Suppressor macrophage treated with lipopolysaccharide for 4 hours (primary cell): Measurements from ENCODE around the gene ICOS.
"Not testable (repeated sequence)": the region's sequence is repeated elsewhere in the genome, so short reads cannot be mapped to it uniquely, and the experiment has no call there.

Experiments
- DNase-seq: peaks from one replicate; pipeline ENCODE4 v3.0.0-alpha.2; 2020

ICOS gene

DNA sequence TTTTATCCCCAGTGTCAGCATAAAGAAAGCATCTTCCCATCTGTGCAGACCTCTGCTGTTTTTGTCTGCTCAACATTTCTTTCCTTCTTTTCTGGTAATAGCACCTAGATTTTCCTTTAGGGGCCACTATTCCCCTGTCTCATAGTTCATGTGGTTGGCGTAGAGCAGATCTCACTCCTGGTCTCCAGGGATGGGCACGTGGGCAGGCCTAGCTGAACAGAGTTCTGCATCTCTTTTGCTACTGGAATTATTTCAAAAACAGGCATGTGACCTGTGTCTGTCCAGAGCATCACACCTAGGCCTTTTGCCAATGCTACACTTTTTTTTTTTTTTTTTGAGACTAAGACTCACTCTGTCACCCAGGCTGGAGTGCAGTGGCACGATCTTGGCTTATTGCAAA, 17.7 kb upstream of the ICOS start:
- DNase-seq, result no peak

DNA sequence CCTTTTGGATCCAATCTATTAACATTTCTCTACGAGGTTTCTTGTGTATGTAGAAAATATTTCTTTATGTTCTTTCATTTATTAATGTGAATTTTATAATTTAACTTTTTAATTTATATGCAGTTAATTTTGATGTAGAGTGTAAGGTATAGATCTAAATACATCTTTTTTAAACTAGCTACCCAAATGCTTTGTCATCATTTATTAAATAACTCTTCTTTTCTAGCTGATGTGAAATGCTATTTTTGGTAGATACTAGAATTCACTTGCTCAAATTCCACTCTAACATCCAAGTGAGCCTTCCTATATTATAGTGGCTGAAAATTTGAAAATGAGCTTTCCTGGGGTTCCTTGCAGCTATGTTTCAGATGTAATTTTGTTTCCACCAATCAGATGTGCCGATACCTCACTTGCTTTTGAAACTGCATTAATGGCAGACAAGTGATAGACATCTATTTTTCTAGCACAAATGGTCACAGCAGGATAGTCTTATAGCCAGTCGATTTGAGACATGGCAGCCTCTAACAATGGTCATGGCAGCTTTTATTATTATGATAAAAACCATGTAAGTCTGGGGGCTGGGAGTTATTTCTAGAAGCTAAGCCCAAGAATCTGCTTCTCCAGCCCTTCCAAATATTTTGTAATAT, 10.9 kb upstream of the ICOS start:
- DNase-seq, result no peak

DNA sequence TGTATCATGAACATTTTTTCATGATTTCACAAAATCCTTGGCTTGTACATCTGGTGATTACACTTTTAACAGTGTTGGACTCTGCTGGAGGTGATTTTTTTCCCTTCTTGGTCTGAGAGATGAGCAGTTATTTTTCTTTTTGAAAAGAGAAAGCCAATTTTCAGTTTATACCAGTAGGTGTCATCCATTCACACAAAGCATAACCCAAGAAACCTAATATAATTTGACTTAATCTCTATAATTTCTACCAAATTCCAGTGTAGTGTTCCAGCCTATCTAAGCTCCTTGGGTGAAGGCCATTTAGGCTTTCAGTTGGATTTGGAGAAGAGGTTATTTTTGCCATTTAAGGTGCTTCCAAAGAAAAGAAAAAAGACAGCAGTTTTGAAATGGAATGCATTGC, 7.7 kb upstream of the ICOS start:
- peak; percentile 23 for DNase-seq

DNA sequence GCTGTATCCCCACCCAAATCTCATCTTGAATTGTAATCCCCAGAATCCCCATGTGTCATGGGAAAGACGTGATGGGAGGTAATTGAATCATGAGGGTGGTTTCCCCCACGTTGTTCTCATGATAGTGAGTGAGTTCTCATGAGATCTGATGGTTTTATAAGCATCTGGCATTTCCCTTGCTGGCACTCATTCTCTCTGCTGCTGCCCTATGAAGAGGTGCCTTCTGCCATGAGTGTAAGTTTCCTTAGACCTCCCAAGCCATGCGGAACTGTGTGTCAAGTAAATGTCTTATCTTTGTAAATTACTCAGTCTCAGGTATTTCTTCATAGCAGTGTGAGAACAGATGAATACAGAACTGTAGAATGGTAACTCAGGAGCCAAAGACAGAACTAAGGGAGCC, 5.3 kb upstream of the ICOS start:
- DNase-seq, result not testable (repeated sequence)

DNA sequence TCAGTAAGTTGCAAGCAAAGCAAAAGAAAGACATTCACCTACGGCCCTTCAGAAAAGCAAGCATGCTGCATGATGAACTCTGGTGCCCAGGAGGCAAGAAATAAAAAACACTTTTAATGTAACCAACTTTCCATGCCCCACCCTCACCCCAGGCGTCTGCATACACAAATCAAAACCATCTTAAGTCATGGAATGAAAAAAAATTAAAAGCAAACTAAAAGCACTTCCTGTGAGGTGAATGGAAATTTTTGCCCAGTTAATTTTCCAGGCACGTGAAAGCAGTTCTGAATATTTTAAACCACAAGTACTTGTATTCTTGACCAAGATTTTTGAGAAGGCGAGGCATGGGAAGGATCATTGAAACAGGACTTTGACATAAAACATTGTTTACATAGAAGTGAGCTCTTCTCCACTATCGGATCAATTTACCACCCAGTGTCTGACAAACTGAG, 2.5 kb upstream of the ICOS start:
- no peak for DNase-seq

DNA sequence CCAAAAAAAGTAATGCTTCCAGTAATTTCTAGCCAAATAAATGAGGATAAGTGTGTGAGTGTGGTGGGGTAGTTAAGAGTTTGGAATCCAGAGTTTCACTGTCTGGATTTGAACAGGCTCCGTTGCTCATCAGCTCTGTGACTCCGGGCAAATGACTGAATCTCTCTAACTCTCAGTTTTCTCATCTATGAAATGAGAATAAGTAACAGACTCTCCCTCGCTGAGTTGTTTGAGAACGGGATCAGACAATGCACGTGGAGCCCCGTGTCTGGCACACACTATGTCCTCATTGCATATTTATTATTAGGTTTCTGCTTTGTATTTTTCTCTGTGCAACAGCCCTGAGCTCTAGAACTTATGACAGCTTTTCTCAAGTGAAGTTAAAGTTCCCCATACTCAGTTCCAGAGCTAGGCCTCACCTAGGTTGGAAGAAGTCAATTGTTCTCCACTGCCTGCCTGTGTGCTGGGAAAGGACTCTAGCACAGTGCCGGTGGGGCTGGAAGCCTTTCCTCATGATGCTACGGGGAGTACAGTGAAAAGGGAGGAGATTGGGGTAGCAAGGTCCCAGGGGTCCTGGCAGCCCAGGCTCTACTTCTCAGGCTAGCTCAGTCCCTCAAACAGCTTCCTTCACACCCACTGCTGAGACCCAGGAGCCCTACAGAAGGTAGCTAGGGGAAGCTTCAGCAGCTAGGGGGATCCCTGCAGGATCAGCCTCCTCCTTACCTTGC, 1.7 kb upstream of the ICOS start:
- no peak for DNase-seq

DNA sequence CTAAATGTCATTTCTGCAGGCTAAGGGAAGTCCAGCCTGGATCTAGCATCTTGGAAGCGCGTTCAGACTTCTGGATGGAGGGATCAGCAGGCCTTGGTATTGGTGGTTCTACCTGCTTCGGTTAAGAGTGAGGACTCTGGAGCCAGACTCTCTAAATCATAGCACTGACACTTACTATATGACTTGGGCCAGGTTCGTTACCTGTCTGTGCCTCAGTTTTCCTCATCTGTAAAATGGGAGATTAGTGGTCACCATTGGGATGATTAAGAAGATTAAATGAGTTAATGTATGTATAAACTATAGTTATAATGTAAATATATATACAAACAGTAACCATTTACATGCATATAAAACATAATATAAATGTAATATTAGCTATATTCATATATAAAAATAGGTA, 995 bp upstream of the ICOS start:
- no peak for DNase-seq

DNA sequence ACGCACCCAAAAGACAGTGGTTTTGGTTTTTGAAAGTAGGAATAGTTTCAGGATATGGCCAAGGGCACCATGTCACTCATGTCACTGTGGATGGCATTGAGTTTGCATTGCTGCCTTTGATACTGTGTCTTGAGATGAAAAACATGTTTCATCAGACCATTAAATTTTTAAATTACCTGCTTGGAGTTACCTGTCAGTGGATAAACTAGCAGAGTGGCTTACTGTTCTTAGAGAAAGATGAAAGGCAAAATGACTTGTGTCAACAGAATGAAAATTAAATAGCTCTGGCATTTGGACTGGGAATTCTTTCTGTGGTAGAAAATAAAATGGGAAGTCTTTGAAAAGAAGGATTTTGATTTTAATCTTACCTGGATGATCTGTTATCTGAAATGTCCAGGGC, 386 bp downstream of the ICOS start:
- no peak for DNase-seq

DNA sequence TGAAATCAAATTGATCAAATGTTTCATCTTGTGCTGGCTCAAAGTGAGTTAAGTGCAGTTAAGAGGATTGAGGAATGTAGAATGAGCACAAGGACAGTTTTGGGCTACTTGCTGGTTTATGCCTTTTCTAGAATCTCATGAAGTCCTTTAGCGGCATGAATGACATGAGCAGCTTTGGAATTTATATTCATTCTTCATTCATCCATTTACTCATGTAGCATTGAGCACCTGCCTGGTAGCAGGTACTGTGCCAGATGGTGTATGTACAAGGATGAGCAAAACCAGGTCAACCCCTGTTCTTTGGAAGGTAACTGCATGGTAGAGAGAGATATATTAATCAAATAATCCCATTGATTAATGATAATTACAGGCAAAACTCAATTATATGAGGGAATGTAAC, 1.2 kb downstream of the ICOS start:
- no peak for DNase-seq

DNA sequence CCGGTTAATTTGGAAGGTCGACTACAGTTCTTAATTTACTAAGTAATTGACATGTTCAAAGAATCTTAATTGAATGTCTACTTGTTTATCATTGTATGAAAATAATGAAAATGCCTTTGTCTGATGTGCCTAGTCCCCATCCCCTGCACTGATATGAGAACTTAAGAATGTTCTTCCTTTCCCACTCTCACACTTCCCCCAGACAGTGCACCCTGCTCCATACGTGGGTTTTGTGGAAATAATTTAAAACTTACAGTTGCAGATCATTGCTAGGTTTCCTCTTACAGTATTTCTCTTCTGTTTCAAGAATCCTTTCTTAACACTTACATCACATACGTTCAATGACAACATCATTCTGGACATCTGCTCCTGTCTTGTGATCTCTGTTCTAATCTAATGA, 3.5 kb downstream of the ICOS start:
- DNase-seq, result no peak

DNA sequence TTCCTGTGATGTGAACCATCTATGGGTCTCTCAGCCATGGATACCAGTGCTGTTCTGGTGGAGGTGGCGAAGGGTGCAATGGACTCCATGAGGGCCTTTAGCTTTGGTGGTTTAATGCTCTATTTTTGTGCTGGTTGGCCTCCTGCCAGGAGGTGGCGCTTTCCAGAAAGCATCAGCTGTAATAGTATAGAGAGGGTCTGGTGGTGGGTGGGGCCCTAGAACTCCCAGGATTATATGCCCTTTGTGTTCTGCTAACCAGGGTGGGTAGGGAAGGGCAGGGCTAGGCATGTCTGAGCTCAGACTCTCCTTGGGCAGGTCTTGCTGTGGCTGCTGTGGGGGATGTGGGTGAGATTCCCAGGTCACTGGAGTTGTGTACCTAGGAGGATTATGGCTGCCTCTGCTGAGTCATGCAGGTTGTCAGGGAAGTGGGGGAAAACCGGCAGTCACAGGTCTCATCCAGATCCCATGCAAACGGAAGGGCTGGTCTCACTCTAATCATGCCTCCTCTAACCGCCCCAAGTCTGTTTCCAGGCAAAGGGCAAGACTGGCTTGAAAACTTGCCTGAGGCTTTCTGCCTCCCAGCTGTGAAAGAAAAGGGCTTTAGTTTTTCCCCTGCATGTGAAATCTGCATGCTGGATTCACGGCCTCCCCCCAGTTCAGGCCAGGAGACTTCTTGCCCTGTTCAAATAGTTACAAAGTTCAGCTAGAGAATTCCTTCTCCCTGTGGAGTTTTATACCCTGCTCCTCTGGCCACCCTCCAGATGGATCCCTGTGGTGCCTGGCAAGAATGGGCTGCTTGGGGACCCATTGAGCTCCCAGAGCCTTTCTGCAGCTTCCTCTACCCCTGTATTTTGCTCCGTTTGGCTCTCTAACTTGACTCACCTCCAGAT, 7.2 kb downstream of the ICOS start:
- not testable (repeated sequence) for DNase-seq

DNA sequence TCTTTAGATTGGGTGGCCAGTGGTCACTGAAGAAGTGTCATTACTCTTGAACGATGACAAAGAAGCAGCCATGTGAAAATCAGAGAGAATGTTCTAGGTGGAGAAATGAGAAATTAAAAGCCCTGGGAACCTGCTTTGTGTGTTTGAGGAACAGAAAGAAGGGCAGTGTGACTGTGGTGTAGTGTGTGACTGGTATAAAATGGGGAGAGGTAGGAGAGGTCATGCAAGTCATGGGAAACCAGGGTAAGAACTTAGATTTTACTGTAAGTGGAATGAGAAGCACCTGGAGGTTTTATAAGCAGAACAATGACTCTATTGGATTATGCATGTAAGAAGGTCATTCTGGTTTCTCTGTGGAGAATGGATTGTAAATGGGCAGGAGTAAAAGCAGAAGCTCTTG, 12.2 kb downstream of the ICOS start:
- peak; percentile 3 for DNase-seq

DNA sequence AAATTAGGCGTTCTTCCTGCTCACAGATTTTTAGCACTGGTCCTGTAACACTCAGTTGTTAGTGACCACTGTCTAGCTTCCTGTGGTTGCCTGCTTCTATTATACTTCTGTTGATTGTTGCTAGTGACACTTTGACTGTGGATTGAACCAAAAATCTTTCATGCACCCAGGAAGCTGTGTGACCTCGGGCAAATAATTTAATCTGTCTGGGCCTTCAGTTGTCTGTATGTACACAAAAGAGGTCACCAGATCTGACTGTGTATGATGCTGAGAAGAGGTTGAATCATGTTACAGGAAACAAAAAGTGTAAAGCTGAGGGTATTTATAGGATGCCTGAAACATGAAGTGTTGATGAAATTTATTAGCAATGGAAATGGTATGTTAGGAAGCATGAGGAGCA, 12.7 kb downstream of the ICOS start:
- no peak for DNase-seq

DNA sequence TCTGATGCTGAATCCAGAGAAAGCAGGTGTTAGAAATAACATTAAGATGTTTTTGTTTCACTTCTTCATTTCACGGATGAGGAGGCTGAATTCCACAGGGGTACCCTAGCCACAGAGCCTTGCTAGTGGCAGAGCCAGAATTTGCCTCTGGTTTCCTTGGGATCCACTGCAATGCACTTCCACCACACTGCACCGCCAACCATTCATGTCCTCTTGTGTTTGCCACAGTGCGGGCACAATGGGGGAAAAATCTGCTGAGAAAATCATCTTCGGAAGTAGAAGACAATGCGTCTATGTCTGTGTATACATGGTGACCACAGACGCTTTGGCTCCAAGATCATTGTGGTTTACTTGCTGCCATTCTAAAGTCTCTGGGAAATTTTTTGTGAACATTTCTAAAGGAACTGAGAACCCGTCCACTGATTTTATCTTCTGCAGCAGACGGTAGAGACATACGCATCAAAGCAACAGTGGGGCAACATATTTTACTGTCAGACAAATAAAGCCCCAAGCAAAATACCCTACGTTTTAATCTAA, 14.9 kb downstream of the ICOS start:
- peak; percentile 2 for DNase-seq

DNA sequence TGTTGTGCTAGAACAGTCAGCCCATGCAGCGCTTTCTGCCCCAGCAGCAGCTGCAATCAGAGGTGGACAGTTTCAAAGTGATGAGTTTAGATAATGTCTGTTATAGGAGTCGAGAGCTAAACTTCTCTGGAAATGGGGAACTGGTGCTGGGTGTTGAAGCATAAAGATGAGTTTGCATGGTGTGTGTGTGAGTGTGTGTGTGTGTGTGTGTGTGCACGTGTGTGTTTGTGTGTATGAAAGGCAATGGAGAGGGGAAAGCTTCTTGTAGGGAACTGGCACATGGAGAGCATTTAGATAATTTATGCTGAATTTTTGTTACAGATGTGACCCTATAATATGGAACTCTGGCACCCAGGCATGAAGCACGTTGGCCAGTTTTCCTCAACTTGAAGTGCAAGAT, 22.7 kb downstream of the ICOS start:
- no peak for DNase-seq

DNA sequence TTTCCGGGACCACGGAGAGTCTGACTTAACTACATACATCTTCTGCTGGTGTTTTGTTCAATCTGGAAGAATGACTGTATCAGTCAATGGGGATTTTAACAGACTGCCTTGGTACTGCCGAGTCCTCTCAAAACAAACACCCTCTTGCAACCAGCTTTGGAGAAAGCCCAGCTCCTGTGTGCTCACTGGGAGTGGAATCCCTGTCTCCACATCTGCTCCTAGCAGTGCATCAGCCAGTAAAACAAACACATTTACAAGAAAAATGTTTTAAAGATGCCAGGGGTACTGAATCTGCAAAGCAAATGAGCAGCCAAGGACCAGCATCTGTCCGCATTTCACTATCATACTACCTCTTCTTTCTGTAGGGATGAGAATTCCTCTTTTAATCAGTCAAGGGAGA, 23.1 kb downstream of the ICOS start:
- no peak for DNase-seq

DNA sequence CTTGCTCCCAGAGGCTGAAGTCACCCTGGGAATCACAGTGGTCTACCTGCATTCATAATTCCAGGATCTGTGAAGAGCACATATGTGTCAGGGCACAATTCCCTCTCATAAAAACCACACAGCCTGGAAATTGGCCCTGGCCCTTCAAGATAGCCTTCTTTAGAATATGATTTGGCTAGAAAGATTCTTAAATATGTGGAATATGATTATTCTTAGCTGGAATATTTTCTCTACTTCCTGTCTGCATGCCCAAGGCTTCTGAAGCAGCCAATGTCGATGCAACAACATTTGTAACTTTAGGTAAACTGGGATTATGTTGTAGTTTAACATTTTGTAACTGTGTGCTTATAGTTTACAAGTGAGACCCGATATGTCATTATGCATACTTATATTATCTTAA, 24.2 kb downstream of the ICOS start:
- no peak for DNase-seq

DNA sequence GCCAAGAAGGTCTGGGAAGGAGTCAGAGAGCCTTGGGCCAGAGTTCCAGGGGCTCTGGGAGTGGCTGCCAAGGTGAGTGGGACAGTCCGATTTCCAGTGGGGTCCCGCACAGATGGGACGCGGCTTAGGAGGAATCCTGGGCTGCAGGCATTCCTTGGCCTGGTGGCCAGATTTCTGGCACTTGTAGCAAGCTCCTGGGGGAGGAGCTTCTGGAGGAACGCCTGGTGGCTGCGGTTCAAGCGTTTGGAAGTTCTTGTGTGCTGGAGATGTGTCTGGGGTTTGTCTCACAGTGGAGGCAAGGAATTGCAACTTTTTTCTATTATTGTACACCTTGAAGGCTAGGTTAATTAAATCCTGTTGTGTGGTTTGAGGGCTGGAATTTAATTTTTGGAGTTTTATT, 28.6 kb downstream of the ICOS start:
- DNase-seq, result not testable (repeated sequence)

DNA sequence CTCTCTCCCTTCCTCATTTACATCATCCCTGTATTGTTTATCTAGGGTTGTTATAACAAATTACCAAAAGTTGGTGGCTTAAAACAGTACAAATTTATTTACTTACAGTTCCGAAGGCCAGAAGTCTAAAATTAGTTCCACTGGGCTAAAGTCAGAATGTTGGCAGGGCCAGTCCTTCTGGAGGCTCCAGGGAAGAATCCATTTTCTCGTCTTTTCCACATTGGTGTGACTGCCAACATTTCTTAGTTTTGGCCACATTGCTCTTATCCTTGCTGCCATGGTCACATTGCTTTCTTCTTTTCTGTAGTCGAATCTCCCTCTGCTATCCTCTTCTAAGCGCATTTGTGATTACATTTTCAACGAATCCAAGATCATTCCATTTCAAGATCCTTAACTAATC, 34.7 kb downstream of the ICOS start:
- no peak for DNase-seq

DNA sequence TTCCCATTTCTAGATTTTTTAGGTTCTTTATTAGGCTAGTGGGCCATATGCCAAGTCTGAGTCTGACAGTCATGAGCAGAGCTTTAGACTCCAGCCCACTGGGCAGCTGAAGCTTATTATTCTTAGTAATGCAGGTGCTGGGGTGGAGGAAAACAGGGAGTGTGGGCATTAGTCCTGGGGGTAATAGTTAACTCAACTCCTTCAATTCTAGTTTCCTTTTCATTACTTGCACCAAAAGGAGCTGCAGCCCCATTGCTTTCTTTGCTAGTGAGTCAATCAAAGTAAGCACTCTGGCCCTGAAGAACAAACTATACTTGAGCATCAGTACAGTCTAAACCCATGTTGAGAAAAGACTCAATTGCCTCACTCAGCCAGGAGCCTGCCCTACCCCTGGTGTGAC, 35.5 kb downstream of the ICOS start:
- DNase-seq, result no peak

DNA sequence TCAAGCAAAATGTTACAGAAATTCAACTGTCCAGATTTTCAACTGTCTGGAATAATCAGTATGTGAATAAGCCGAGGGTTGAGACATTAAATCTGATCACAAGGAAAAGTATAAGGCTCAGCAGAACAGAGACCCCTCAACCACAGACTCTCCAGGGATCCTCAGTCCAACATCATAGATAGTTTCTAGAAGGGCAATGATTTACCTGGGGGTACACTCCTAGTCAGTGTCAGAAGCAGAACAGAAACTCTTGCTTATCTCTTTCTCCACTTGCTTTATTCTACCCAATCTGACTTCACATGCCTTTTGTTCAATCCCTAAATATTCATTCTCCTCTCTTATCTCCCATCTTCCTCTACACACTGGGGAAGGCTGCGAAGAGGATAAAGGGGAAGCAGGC, 36.4 kb downstream of the ICOS start:
- DNase-seq, result no peak

DNA sequence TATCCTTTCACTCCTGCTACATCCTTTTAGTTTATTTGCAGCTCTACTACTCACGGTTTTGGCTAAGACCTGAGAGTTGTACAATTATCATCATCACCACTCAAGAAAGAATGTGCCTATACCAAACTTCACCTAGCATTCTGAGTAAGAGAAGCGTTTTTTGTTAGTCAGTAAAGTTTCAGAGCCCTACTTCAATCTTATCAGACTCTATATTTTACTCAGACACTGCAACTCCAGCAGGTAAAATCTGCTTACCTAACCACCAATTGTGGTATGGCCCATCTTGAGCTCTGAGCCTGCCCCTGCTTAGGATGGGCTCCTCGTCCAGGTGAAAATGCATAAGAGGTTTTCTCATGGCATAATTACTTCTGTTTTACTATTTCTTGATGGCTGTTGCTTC, 37.1 kb downstream of the ICOS start:
- no peak for DNase-seq

DNA sequence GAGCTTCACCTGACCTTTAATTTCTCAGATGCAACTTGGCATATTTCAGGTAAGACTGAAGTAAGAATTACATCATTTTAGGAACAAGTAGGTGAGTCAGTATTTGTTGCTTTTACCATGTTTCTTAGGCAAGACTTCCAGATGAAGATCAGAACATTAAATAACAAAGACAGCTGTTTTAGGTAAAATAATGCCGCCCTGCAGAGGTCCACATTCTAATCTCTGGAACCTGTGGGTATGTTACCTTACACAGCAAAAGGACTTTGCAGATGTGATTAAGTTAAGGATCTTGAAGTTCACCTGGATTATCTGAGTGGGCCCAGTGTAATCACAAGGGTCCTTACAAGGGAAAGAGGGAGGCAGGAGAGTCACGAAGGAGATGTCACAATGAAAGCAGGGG, 39.3 kb downstream of the ICOS start:
- DNase-seq, result no peak

DNA sequence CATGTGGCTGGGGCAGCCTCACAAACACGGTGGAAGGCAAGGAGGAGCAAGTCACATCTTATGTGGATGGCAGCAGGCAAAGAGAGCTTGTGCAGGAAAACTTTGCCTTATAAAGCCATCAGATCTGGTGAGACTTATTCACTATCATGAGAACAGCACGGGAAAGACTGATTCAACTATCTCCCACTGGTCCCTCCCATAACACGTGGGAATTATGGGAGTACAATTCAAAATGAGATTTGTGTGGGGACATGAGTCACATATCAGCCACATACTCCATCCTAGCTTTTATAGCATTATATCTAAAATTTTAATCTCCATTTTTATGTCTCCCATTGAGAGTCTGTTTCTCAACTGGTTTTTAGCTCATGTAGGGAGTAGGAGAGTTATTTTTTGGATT, 45.7 kb downstream of the ICOS start:
- DNase-seq, result no peak
